Measurements from ENCODE around the gene GOLGA8J. TPM values are rescaled to one million over a fixed set of nuclear protein-coding genes. Genes with fewer than 3 reads are reported as not detected.
"Not testable (repeated sequence)": the region's sequence is repeated elsewhere in the genome, so short reads cannot be mapped to it uniquely, and the experiment has no call there.

Gene GOLGA8J
- polyA plus RNA-seq, 1 donor from 2014 or later: not detected

GRCh38 chr15:30043211-30043655 lies 39.5 kb upstream of the GOLGA8J start:
- Histone ChIP-seq H3K79me2 (replicated peaks; ENCODE audit: insufficient read depth, low read length) (no peaks in the 10 kb centered on the region), H2AFZ (ENCODE audit: low read depth, low read length) (no peak overlapping the region), H3K4me3 (ENCODE audit: low read length) (no peak overlapping the region), H3K27ac (ENCODE audit: low read length) (no peak overlapping the region), H3K27me3 (ENCODE audit: insufficient read depth, low read depth, low read length) (no peaks in the 10 kb centered on the region), H4K20me1 (ENCODE audit: insufficient read depth) (no peaks in the 10 kb centered on the region), H3K9me2 (ENCODE audit: insufficient read depth, low read length) (no peaks in the 10 kb centered on the region), H3K36me3 (ENCODE audit: insufficient read depth, low read length) (no peaks in the 10 kb centered on the region), H3K4me2 (ENCODE audit: low read length) (no peak overlapping the region), H3K9me3 (ENCODE audit: low read length) (no peaks in the 10 kb centered on the region), H3F3A (ENCODE audit: insufficient read depth, low read length, poor library complexity, severe bottlenecking) (no peaks in the 10 kb centered on the region), H3K9ac (ENCODE audit: low read length) (no peak overlapping the region)
- TF ChIP-seq MXI1 (conservative IDR thresholded peaks at IDR 0.05; ENCODE audit: poor library complexity, severe bottlenecking): no peak
- peak; percentile 58 for TF ChIP-seq SMC3 (conservative IDR thresholded peaks at IDR 0.05; ENCODE audit: poor library complexity)
- TF ChIP-seq EZH2 (IDR thresholded peaks at IDR 0.05; ENCODE audit: borderline replicate concordance, insufficient read depth, low read length, poor library complexity, severe bottlenecking): no peak
- peak; percentile 61 for TF ChIP-seq CTCF (IDR thresholded peaks at IDR 0.05; ENCODE audit: poor library complexity, severe bottlenecking)
- peak; percentile 62 for TF ChIP-seq RAD21 (conservative IDR thresholded peaks at IDR 0.05)

DNA sequence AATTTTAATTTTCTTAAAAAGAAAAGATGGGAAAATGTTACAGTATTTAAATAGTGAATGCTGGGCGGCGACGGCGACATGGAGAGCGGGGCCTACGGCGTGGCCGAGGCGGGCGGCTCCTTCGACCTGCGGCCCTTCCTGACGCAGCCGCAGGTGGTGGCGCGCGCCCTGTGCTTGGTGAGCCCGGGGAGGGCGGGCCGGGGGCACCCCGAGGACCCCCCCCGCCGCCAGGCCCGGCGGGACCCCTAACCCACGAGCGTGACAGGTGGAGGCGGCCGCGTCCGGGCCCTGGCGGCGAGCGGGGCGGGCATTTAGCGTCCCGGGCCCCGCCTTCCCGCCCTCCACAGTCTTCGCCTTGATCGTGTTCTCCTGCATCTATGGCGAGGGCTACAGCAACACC lies 38.4 kb upstream of the GOLGA8J start:
- Histone ChIP-seq H3K4me2 (ENCODE audit: low read length) (no peak overlapping the region), H3K36me3 (ENCODE audit: insufficient read depth, low read length) (no peaks in the 10 kb centered on the region), H3K9ac (ENCODE audit: low read length) (no peak overlapping the region), H3F3A (ENCODE audit: insufficient read depth, low read length, poor library complexity, severe bottlenecking) (no peaks in the 10 kb centered on the region), H3K79me2 (replicated peaks; ENCODE audit: insufficient read depth, low read length) (no peaks in the 10 kb centered on the region), H3K27ac (ENCODE audit: low read length) (no peak overlapping the region), H3K9me2 (ENCODE audit: insufficient read depth, low read length) (no peaks in the 10 kb centered on the region), H3K4me3 (ENCODE audit: low read length) (no peak overlapping the region), H3K27me3 (ENCODE audit: insufficient read depth, low read depth, low read length) (no peaks in the 10 kb centered on the region), H3K9me3 (ENCODE audit: low read length) (no peaks in the 10 kb centered on the region), H2AFZ (ENCODE audit: low read depth, low read length) (no peak overlapping the region), H4K20me1 (ENCODE audit: insufficient read depth) (no peaks in the 10 kb centered on the region)
- TF ChIP-seq TAF1 (IDR thresholded peaks at IDR 0.05; ENCODE audit: low read depth) (no peak), RAD21 (conservative IDR thresholded peaks at IDR 0.05) (no peak), REST (IDR thresholded peaks at IDR 0.05; ENCODE audit: borderline replicate concordance) (no peak), POLR2AphosphoS5 (IDR thresholded peaks at IDR 0.05) (no peak), EZH2 (IDR thresholded peaks at IDR 0.05; ENCODE audit: borderline replicate concordance, insufficient read depth, low read length, poor library complexity, severe bottlenecking) (no peak), MXI1 (conservative IDR thresholded peaks at IDR 0.05; ENCODE audit: poor library complexity, severe bottlenecking) (no peak), CTCF (IDR thresholded peaks at IDR 0.05; ENCODE audit: poor library complexity, severe bottlenecking) (no peak)

- not testable (repeated sequence) for H3K9ac ChIP-seq (ENCODE audit: low read length); H3K4me3 ChIP-seq (ENCODE audit: low read length); H3K9me2 ChIP-seq (ENCODE audit: insufficient read depth, low read length); H3K36me3 ChIP-seq (ENCODE audit: insufficient read depth, low read length); H3K27me3 ChIP-seq (ENCODE audit: insufficient read depth, low read depth, low read length); H4K20me1 ChIP-seq (ENCODE audit: insufficient read depth); H3K4me2 ChIP-seq (ENCODE audit: low read length); H3K27ac ChIP-seq (ENCODE audit: low read length); H3F3A ChIP-seq (ENCODE audit: insufficient read depth, low read length, poor library complexity, severe bottlenecking); H3K9me3 ChIP-seq (ENCODE audit: low read length); H2AFZ ChIP-seq (ENCODE audit: low read depth, low read length); H3K79me2 ChIP-seq (replicated peaks; ENCODE audit: insufficient read depth, low read length)
These were observed 37.9 kb upstream of the GOLGA8J start for GRCh38 chr15:30044826-30045225.

- H3K27ac ChIP-seq (ENCODE audit: low read length); H2AFZ ChIP-seq (ENCODE audit: low read depth, low read length); H3K27me3 ChIP-seq (ENCODE audit: insufficient read depth, low read depth, low read length); H3K79me2 ChIP-seq (replicated peaks; ENCODE audit: insufficient read depth, low read length); H3K4me3 ChIP-seq (ENCODE audit: low read length); H3F3A ChIP-seq (ENCODE audit: insufficient read depth, low read length, poor library complexity, severe bottlenecking); H3K4me2 ChIP-seq (ENCODE audit: low read length); H4K20me1 ChIP-seq (ENCODE audit: insufficient read depth); H3K36me3 ChIP-seq (ENCODE audit: insufficient read depth, low read length); H3K9ac ChIP-seq (ENCODE audit: low read length); H3K9me3 ChIP-seq (ENCODE audit: low read length); H3K9me2 ChIP-seq (ENCODE audit: insufficient read depth, low read length): not testable (repeated sequence)
These were observed 37.3 kb upstream of the GOLGA8J start for GRCh38 chr15:30045248-30046041.

All from neural cell (in vitro differentiated cells).